IMR-90 (cell line): ENCODE results near the gene PSMD9. TPM values are rescaled to one million over a fixed set of nuclear protein-coding genes. Genes with fewer than 3 reads are reported as not detected.

Source experiments
- ATAC-seq: fragments of 200-7000 bp; cut with Tn5 transposase; 2 replicates; pipeline ENCODE4 v1.9.1; 2020; ENCODE audit warnings: low read depth, mild to moderate bottlenecking, moderate library complexity
- BruUV-seq: library from RNA; stranded (reverse); fragments of 400-500 nt; replicated peaks from 2 replicates; lab custom pipeline; 2021; lab: Mats Ljungman, UMichigan
- CTCF ChIA-PET: fragments of 300-600 bp; formaldehyde crosslinking; extraction: SDS; loops from one replicate; lab custom pipeline; 2021; ENCODE audit warnings: antibody characterized with exemption; lab: Yijun Ruan, JAX
- POLR2A ChIA-PET: fragments of 300-600 bp; sonication (Branson Sonifier 250); formaldehyde crosslinking; loops from one replicate; lab custom pipeline; 2022; ENCODE audit warnings: antibody characterized with exemption; ENCODE audit not compliant: unreplicated experiment; lab: Charles Lee
- DNase-seq: peaks from one replicate; pipeline ENCODE4 v3.0.0; 2013
- H2AFZ ChIP-seq: replicated peaks from 2 replicates; pipeline ENCODE3; 2013; ENCODE audit warnings: low read length, mild to moderate bottlenecking; ENCODE audit not compliant: poor library complexity
- H2AK5ac ChIP-seq: 2 replicates; pipeline ENCODE4 v1.6.1; 2013; ENCODE audit warnings: low read depth, low read length, inconsistent platforms
- H2AK9ac ChIP-seq: replicated peaks from 2 replicates; pipeline ENCODE3; 2013; ENCODE audit warnings: mild to moderate bottlenecking, low read depth, low read length, moderate library complexity; ENCODE audit not compliant: poor library complexity
- H2BK120ac ChIP-seq: 2 replicates; pipeline ENCODE4 v1.6.1; 2013; ENCODE audit warnings: low read depth, low read length, inconsistent platforms
- H2BK15ac ChIP-seq: 3 replicates; pipeline ENCODE4 v1.6.1; 2013; ENCODE audit warnings: low read depth, low read length, inconsistent platforms
- H2BK20ac ChIP-seq: 2 replicates; pipeline ENCODE4 v1.6.1; 2013; ENCODE audit warnings: low read depth, mild to moderate bottlenecking, inconsistent platforms, low read length, moderate library complexity
- H2BK5ac ChIP-seq: 2 replicates; pipeline ENCODE4 v1.6.1; 2013; ENCODE audit warnings: mild to moderate bottlenecking, low read depth, low read length, inconsistent platforms; ENCODE audit not compliant: poor library complexity, severe bottlenecking
- H3K14ac ChIP-seq: replicated peaks from 2 replicates; pipeline ENCODE4 v1.6.1; 2013; ENCODE audit warnings: low read depth, low read length, inconsistent platforms
- H3K18ac ChIP-seq: 2 replicates; pipeline ENCODE4 v1.6.1; 2013; ENCODE audit warnings: low read depth, low read length, control low read depth
- H3K23ac ChIP-seq: 2 replicates; pipeline ENCODE4 v1.6.1; 2013; ENCODE audit warnings: low read depth, low read length, inconsistent platforms
- H3K27ac ChIP-seq: 2 replicates; pipeline ENCODE4 v1.5.1; 2013; ENCODE audit warnings: mild to moderate bottlenecking, control low read depth, low read length; ENCODE audit not compliant: insufficient read depth
- H3K27me3 ChIP-seq: 2 replicates; pipeline ENCODE4 v1.6.1; 2013; ENCODE audit warnings: low read length; ENCODE audit not compliant: control insufficient read depth, insufficient read depth
- H3K36me3 ChIP-seq: 2 replicates; pipeline ENCODE4 v1.6.1; 2013; ENCODE audit warnings: low read length, mixed read lengths; ENCODE audit not compliant: control insufficient read depth, insufficient read depth
- H3K4ac ChIP-seq: 2 replicates; pipeline ENCODE4 v1.6.1; 2013; ENCODE audit warnings: low read depth, low read length, inconsistent platforms
- H3K4me1 ChIP-seq: 2 replicates; pipeline ENCODE4 v1.6.1; 2013; ENCODE audit warnings: low read length, mixed read lengths; ENCODE audit not compliant: control insufficient read depth, insufficient read depth
- H3K4me2 ChIP-seq: 2 replicates; pipeline ENCODE4 v1.6.1; 2013; ENCODE audit warnings: low read depth, mild to moderate bottlenecking, control low read depth, low read length, moderate library complexity
- H3K4me3 ChIP-seq: 2 replicates; pipeline ENCODE4 v1.5.1; 2013; ENCODE audit warnings: low read depth, mild to moderate bottlenecking, control low read depth, low read length, moderate library complexity; ENCODE audit not compliant: insufficient read depth
- H3K56ac ChIP-seq: 2 replicates; pipeline ENCODE4 v1.6.1; 2013; ENCODE audit warnings: low read length, inconsistent platforms; ENCODE audit not compliant: insufficient read depth; ENCODE audit errors: extremely low read depth
- H3K79me1 ChIP-seq, 2 experiments: 2 replicates each; pipeline ENCODE4 v1.6.1; 2013; ENCODE audit warnings: low read length in 2 of 2, inconsistent platforms in 1 of 2, low read depth in 1 of 2
- H3K9ac ChIP-seq: 2 replicates; pipeline ENCODE4 v1.6.1; 2013; ENCODE audit warnings: low read depth, low read length, control low read depth
- H3K9me1 ChIP-seq: 2 replicates; pipeline ENCODE4 v1.6.1; 2013; ENCODE audit warnings: low read length, inconsistent platforms; ENCODE audit not compliant: insufficient read depth
- H3K9me3 ChIP-seq: 2 replicates; pipeline ENCODE4 v1.6.1; 2013; ENCODE audit warnings: low read length; ENCODE audit not compliant: control insufficient read depth, insufficient read depth
- H4K20me1 ChIP-seq: 2 replicates; pipeline ENCODE4 v1.6.1; 2013; ENCODE audit warnings: low read length, inconsistent platforms; ENCODE audit not compliant: insufficient read depth
- H4K5ac ChIP-seq: 2 replicates; pipeline ENCODE4 v1.6.1; 2013; ENCODE audit warnings: mild to moderate bottlenecking, low read depth, low read length, control low read depth
- H4K8ac ChIP-seq, 2 experiments: 2 replicates each; pipeline ENCODE4 v1.6.1; 2013; ENCODE audit warnings: low read depth in 2 of 2, low read length in 2 of 2, control low read depth in 1 of 2, inconsistent platforms in 1 of 2
- H4K91ac ChIP-seq: 2 replicates; pipeline ENCODE4 v1.6.1; 2013; ENCODE audit warnings: low read depth, low read length, inconsistent platforms; ENCODE audit not compliant: insufficient read depth
- BHLHE40 ChIP-seq: fragments of 150-350 bp; IDR thresholded peaks from 2 replicates; pipeline ENCODE4 v1.6.1; 2016; ENCODE audit warnings: mild to moderate bottlenecking, low read depth, low read length
- CEBPB ChIP-seq: IDR thresholded peaks from 2 replicates; pipeline ENCODE4 v1.6.1; 2012; ENCODE audit warnings: low read depth, low read length, improper control_type of control experiment
- CHD1 ChIP-seq: IDR thresholded peaks from 2 replicates; pipeline ENCODE4 v1.6.1; 2012; ENCODE audit warnings: low read depth, low read length, improper control_type of control experiment
- FOS ChIP-seq: fragments of 150-350 bp; IDR thresholded peaks from 2 replicates; pipeline ENCODE4 v1.6.1; 2016; ENCODE audit warnings: low read depth, low read length
- MAFK ChIP-seq: IDR thresholded peaks from 2 replicates; pipeline ENCODE4 v1.6.1; 2012; ENCODE audit warnings: low read depth, low read length, improper control_type of control experiment
- MXI1 ChIP-seq: IDR thresholded peaks from 2 replicates; pipeline ENCODE4 v1.6.1; 2012; ENCODE audit warnings: low read depth, mild to moderate bottlenecking, low read length, moderate library complexity, borderline replicate concordance
- NFE2L2 ChIP-seq: fragments of 150-350 bp; IDR thresholded peaks from 2 replicates; pipeline ENCODE4 v1.6.1; 2016; ENCODE audit warnings: low read depth, mild to moderate bottlenecking, low read length
- POLR2A ChIP-seq: IDR thresholded peaks from 2 replicates; pipeline ENCODE4 v1.6.1; 2012; ENCODE audit warnings: mild to moderate bottlenecking, low read depth, low read length
- RCOR1 ChIP-seq: IDR thresholded peaks from 2 replicates; pipeline ENCODE4 v1.6.1; 2012; ENCODE audit warnings: mild to moderate bottlenecking, low read length, improper control_type of control experiment; ENCODE audit not compliant: insufficient replicate concordance
- SMC3 ChIP-seq: fragments of 150-350 bp; IDR thresholded peaks from 2 replicates; pipeline ENCODE4 v1.6.1; 2016; ENCODE audit warnings: low read depth, mild to moderate bottlenecking, antibody characterized with exemption, low read length, moderate library complexity
- WGBS, 2 experiments: methylation state at CpG; one replicate each; pipeline versions ENCODE4 v1.1.5 to v1.1.7; 2013; ENCODE audit warnings: missing lambda C conversion rate in 2 of 2; ENCODE audit not compliant: insufficient read length in 1 of 2; ENCODE audit errors: extremely low coverage in 2 of 2; 5-methylcytosine and 5-hydroxymethylcytosine counted together
- dilution Hi-C: fragments of 300-500 bp; cut with HindIII; formaldehyde crosslinking; loops from one replicate; pipeline ENCODE4 v1.14.3; 2018; ENCODE audit warnings: low sequenced_read_pairs; ENCODE audit not compliant: unreplicated experiment
- in situ Hi-C: fragments of 300-500 bp; cut with MboI; formaldehyde crosslinking; loops from 3 replicates; pipeline ENCODE4 v1.14.3; 2019; ENCODE audit warnings: low sequenced_read_pairs, inconsistent platforms, mixed read lengths
- intact Hi-C: fragments of 100-400 bp; cut with micrococcal nuclease; formaldehyde crosslinking; loops from 2 replicates; pipeline ENCODE4 v1.10.0; 2022
- polyA plus RNA-seq, 3 experiments: library from polyadenylated mRNA; depleted of rRNA; stranded (reverse); fragments of >200 nt; gene quantifications; 2 replicates each; pipeline ENCODE4 v1.2.3, GENCODE V29; 2012; ENCODE audit warnings: low replicate concordance in 1 of 3
- total RNA-seq: library from RNA; depleted of rRNA; stranded (reverse); fragments of >200 nt; gene quantifications from 2 replicates; pipeline ENCODE4 v1.2.3, GENCODE V29; 2012
- TF ChIP-seq, protein P1 (sequence below): fragments of 150-350 bp; IDR thresholded peaks from 2 replicates; pipeline ENCODE4 v1.6.1; 2016; ENCODE audit warnings: low read depth, mild to moderate bottlenecking, low read length, moderate library complexity, borderline replicate concordance
- TF ChIP-seq, protein P2 (sequence below): fragments of 150-350 bp; IDR thresholded peaks from 2 replicates; pipeline ENCODE4 v1.6.1; 2017; ENCODE audit warnings: mild to moderate bottlenecking, antibody characterized with exemption, low read length, low read depth
- TF ChIP-seq, protein P3 (sequence below): conservative IDR thresholded peaks from 2 replicates; pipeline ENCODE4 v1.5.1; 2012; ENCODE audit warnings: mild to moderate bottlenecking, low read depth, low read length, improper control_type of control experiment

Gene PSMD9
- total and polyA plus RNA-seq, 2 of the 4 experiments (the other 2 are of a cell fraction) = 135 to 142 TPM

DNA sequence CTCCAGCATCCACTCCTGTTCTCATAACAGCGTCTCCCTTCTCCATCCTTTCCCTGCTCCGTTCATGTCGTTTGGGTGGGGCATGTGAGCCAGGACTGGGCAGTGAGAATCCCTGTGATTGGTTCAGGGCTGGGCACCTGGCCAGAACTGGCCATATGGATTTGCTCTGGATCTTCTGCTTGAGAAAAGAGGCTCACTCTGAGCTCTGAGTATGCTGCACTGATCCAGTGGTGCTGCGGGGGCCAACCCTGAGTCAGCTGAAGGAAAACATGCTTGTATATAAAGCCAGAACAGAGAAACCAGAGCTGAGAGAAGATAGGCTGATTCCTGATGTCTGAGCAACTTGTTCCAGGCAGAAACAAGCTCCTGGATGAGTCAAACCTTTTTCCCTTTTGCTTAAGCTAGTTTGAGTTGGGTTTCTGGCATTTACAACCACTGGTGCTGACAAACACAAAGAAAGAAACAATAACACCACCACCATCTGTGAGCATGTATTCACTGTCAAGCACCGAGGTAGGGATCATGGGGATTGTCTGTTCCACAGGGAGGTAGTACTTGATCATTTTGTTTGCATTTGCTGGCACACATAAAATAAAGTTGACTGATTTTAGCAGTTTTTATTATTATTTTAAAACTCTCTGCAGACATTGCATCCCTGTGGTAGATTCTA, 15.9 kb upstream of the PSMD9 start:
- H3K36me3 ChIP-seq = no peaks in the 10 kb centered on the region
- 0% methylated on average over 1 of the region's 5 CpGs; no CpG with 5 or more reads in 1 of the 2 experiments for WGBS, 2 experiments
- peak overlapping the region; percentile 94 for H3K27ac ChIP-seq
- no peak overlapping the region for H2AK9ac ChIP-seq
- ATAC-seq (peak; percentile 99), DNase-seq (peak; percentile 99)
- peak overlapping the region; percentile 47 for H3K4me2 ChIP-seq
- H3K23ac ChIP-seq = peak overlapping the region; percentile 84; the same call in 1 of the 2 replicates
- H4K91ac ChIP-seq = 0 out of 2 replicates have a peak overlapping the region, but pooled peaks have one; percentile 3
- H3K14ac ChIP-seq = 0 out of 2 replicates have a peak overlapping the region, but pooled peaks have one; percentile 64
- H4K20me1 ChIP-seq = peaks cover 6% of the 10 kb centered on the region
- no peak overlapping the region for H2BK15ac ChIP-seq
- 0 out of 2 replicates have a peak overlapping the region, but pooled peaks have one; percentile 5 for H3K56ac ChIP-seq
- peak overlapping the region; percentile 8; the same call in 1 of the 2 replicates for H3K18ac ChIP-seq
- CTCF ChIA-PET = interaction anchor here (0.5 to 1.4 kb wide), 6 partner anchors 11 to 87 kb away, joined by 3 to 6 read pairs (median 4); partner anchors contain the start of genes HPD and PSMD9
- peak overlapping the region; percentile 68 for H3K4ac ChIP-seq
- H2BK5ac ChIP-seq = peak overlapping the region; percentile 76
- peak overlapping the region in 1 of 2 experiments; percentile 84; a peak in 2 of 4 replicates for H4K8ac ChIP-seq
- H2BK120ac ChIP-seq = peak overlapping the region; percentile 86
- peak overlapping the region; percentile 77; the same call in 1 of the 2 replicates for H4K5ac ChIP-seq
- peak overlapping the region; percentile 21; the same call in 1 of the 2 replicates for H2BK20ac ChIP-seq
- POLR2A ChIA-PET = interaction anchor here (1.5 kb wide), 1 partner anchor 16 kb away, joined by 5 read pairs; the partner anchor contains the start of gene PSMD9
- in situ Hi-C loops = no loop called here
- H3K4me3 ChIP-seq = no peak overlapping the region
- no peaks in the 10 kb centered on the region for H3K9me3 ChIP-seq
- H3K9ac ChIP-seq = 0 out of 2 replicates have a peak overlapping the region, but pooled peaks have one; percentile 50
- H3K4me1 ChIP-seq = peaks cover 4% of the 10 kb centered on the region
- H2AFZ ChIP-seq = peak overlapping the region; percentile 73
- BruUV-seq = no TSS peak
- intact Hi-C loops = loop anchor here (5.0 kb wide), 1 partner anchor 35 kb away; no protein-coding TSS in a partner anchor
- H3K79me1 ChIP-seq = no peaks in the 10 kb centered on the region
- dilution Hi-C loops = no loop called here
- no peaks in the 10 kb centered on the region for H3K27me3 ChIP-seq
- H2AK5ac ChIP-seq = peak overlapping the region; percentile 71; the same call in 1 of the 2 replicates
- peaks cover 11% of the 10 kb centered on the region; the same call in 1 of the 2 replicates for H3K9me1 ChIP-seq
- no peak for TF ChIP-seq BHLHE40
- TF ChIP-seq, protein P1, sequence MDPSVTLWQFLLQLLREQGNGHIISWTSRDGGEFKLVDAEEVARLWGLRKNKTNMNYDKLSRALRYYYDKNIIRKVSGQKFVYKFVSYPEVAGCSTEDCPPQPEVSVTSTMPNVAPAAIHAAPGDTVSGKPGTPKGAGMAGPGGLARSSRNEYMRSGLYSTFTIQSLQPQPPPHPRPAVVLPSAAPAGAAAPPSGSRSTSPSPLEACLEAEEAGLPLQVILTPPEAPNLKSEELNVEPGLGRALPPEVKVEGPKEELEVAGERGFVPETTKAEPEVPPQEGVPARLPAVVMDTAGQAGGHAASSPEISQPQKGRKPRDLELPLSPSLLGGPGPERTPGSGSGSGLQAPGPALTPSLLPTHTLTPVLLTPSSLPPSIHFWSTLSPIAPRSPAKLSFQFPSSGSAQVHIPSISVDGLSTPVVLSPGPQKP = no peak
- no peak for TF ChIP-seq RCOR1
- no peak; the same call in 1 of the 2 replicates for TF ChIP-seq NFE2L2
- TF ChIP-seq FOS = peak; percentile 75
- no peak for TF ChIP-seq CHD1
- peak; percentile 35; the same call in 1 of the 2 replicates for TF ChIP-seq CEBPB
- TF ChIP-seq, protein P2, sequence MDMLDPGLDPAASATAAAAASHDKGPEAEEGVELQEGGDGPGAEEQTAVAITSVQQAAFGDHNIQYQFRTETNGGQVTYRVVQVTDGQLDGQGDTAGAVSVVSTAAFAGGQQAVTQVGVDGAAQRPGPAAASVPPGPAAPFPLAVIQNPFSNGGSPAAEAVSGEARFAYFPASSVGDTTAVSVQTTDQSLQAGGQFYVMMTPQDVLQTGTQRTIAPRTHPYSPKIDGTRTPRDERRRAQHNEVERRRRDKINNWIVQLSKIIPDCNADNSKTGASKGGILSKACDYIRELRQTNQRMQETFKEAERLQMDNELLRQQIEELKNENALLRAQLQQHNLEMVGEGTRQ = peak; percentile 68; the same call in 1 of the 2 replicates
- TF ChIP-seq MXI1 = 0 out of 2 replicates have a peak, but pooled peaks have one; percentile 25
- TF ChIP-seq, protein P3, sequence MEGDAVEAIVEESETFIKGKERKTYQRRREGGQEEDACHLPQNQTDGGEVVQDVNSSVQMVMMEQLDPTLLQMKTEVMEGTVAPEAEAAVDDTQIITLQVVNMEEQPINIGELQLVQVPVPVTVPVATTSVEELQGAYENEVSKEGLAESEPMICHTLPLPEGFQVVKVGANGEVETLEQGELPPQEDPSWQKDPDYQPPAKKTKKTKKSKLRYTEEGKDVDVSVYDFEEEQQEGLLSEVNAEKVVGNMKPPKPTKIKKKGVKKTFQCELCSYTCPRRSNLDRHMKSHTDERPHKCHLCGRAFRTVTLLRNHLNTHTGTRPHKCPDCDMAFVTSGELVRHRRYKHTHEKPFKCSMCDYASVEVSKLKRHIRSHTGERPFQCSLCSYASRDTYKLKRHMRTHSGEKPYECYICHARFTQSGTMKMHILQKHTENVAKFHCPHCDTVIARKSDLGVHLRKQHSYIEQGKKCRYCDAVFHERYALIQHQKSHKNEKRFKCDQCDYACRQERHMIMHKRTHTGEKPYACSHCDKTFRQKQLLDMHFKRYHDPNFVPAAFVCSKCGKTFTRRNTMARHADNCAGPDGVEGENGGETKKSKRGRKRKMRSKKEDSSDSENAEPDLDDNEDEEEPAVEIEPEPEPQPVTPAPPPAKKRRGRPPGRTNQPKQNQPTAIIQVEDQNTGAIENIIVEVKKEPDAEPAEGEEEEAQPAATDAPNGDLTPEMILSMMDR = no peak
- peak; percentile 50 for TF ChIP-seq MAFK
- no peak; the same call in 1 of the 2 replicates for TF ChIP-seq SMC3
- TF ChIP-seq POLR2A = no peak
